DND-41 (cell line): ENCODE data around the gene GABRA4.

Source experiments
- ATAC-seq: fragments of 200-7000 bp; cut with Tn5 transposase; 3 replicates; pipeline ENCODE4 v1.9.1; 2021; ENCODE audit warnings: low read depth; ENCODE audit not compliant: insufficient read depth
- DNase-seq: peaks from one replicate; pipeline ENCODE4 v3.0.0-alpha.2; 2020
- H2AFZ ChIP-seq: 2 replicates; pipeline ENCODE4 v1.6.0; 2012; ENCODE audit warnings: low read depth, low read length
- H3K27ac ChIP-seq: 2 replicates; pipeline ENCODE4 v1.5.1; 2012; ENCODE audit warnings: low read length, inconsistent platforms
- H3K27me3 ChIP-seq: fragments of 200-600 bp; sonication (generic); 2 replicates; pipeline ENCODE4 v1.6.0; 2012; ENCODE audit warnings: low read length, mild to moderate bottlenecking, inconsistent platforms; ENCODE audit not compliant: insufficient read depth, poor library complexity
- H3K36me3 ChIP-seq: 2 replicates; pipeline ENCODE4 v1.5.1; 2012; ENCODE audit warnings: low read length, inconsistent platforms; ENCODE audit not compliant: insufficient read depth
- H3K4me1 ChIP-seq: 2 replicates; pipeline ENCODE4 v1.5.1; 2012; ENCODE audit warnings: mild to moderate bottlenecking, low read length; ENCODE audit not compliant: insufficient read depth
- H3K4me2 ChIP-seq: 2 replicates; pipeline ENCODE4 v1.6.0; 2012; ENCODE audit warnings: mild to moderate bottlenecking, moderate library complexity, low read length, inconsistent platforms; ENCODE audit not compliant: insufficient read depth
- H3K4me3 ChIP-seq, 2 experiments: fragments of 200-600 bp in 1 of 2; shearing (Covaris generic) in 1 of 2; 2 replicates each; pipeline ENCODE4 v1.5.1; 2012 to 2016; ENCODE audit warnings: inconsistent platforms in 2 of 2, low read length in 2 of 2, mild to moderate bottlenecking in 2 of 2, low read depth in 1 of 2, moderate library complexity in 1 of 2
- H3K79me2 ChIP-seq: 2 replicates; pipeline ENCODE4 v1.6.0; 2012; ENCODE audit warnings: low read length, inconsistent platforms; ENCODE audit not compliant: insufficient read depth
- H3K9ac ChIP-seq: 2 replicates; pipeline ENCODE4 v1.6.0; 2012; ENCODE audit warnings: low read depth, mild to moderate bottlenecking, inconsistent platforms, low read length, moderate library complexity
- H3K9me3 ChIP-seq: 2 replicates; pipeline ENCODE4 v1.5.1; 2012; ENCODE audit warnings: low read length, moderate library complexity, mild to moderate bottlenecking, inconsistent platforms; ENCODE audit not compliant: insufficient read depth, severe bottlenecking
- H4K20me1 ChIP-seq: 2 replicates; pipeline ENCODE4 v1.6.0; 2012; ENCODE audit warnings: low read length; ENCODE audit not compliant: insufficient read depth
- CTCF ChIP-seq: IDR thresholded peaks from 2 replicates; pipeline ENCODE4 v1.5.1; 2012; ENCODE audit warnings: borderline replicate concordance, low read length, moderate library complexity, mild to moderate bottlenecking; ENCODE audit not compliant: poor library complexity, severe bottlenecking; ENCODE audit errors: extremely low read depth
- EZH2 ChIP-seq: IDR thresholded peaks from 3 replicates; pipeline ENCODE4 v1.6.1; 2012; ENCODE audit warnings: borderline replicate concordance, low read depth, mild to moderate bottlenecking, moderate library complexity, low read length, inconsistent platforms; ENCODE audit not compliant: severe bottlenecking

GABRA4 gene

DNA sequence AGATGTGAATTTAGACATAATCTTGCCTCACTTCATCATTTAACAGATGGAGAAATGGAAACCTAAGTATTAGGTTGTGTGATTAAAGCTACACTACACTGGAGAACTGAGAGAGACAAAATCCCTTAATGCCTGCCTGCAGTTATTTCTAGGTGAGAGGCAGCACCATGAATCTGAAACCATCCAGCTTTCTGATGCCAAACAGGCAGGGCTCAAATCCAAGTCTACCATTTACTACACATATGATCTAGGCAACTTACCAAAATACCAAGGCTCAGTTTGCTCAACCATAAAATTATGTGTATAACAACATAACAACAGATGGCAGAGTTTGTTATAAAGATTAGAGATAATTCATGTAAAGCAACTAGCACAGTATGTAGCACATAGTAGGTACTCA, 38.7 kb downstream of the GABRA4 start:
- Histone ChIP-seq H3K27ac (no peak overlapping the region), H3K4me3 (no peak overlapping the region), H4K20me1 (no peaks in the 10 kb centered on the region), H2AFZ (no peak overlapping the region), H3K27me3 (no peaks in the 10 kb centered on the region), H3K4me2 (no peak overlapping the region), H3K9ac (no peak overlapping the region), H3K36me3 (no peaks in the 10 kb centered on the region), H3K4me1 (no peaks in the 10 kb centered on the region), H3K9me3 (no peaks in the 10 kb centered on the region), H3K79me2 (no peaks in the 10 kb centered on the region)
- ATAC-seq = no peak
- TF ChIP-seq CTCF (no peak), EZH2 (no peak)
- DNase-seq = no peak

DNA sequence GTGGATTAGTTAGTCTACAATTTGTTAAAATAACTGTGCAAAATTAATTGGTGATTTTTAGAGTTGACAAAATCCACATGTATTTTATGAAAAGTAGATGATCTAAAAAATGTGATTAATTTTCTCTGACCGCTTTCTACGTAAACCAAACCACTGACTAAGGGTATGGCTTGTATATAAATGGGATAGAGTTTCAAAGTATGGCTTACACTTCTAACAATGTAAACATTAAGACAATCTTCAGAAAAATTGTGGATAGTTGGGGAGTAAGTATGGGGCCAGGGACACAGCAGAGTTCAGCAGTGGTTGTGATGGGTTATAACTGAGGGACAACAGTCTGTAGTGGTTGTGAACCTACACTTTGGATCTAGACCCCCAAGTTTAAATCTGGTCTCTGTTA, 39.8 kb downstream of the GABRA4 start:
- no peak overlapping the region for H2AFZ ChIP-seq
- H3K27me3 ChIP-seq = no peaks in the 10 kb centered on the region
- DNase-seq (no peak), ATAC-seq (no peak)
- TF ChIP-seq EZH2 (no peak), CTCF (no peak)
- H4K20me1 ChIP-seq = no peaks in the 10 kb centered on the region
- H3K36me3 ChIP-seq = no peaks in the 10 kb centered on the region
- H3K79me2 ChIP-seq = no peaks in the 10 kb centered on the region
- H3K9me3 ChIP-seq = no peaks in the 10 kb centered on the region
- H3K27ac ChIP-seq = no peak overlapping the region
- H3K4me3 ChIP-seq = no peak overlapping the region
- no peak overlapping the region for H3K4me2 ChIP-seq
- H3K4me1 ChIP-seq = no peaks in the 10 kb centered on the region
- no peak overlapping the region for H3K9ac ChIP-seq

DNA sequence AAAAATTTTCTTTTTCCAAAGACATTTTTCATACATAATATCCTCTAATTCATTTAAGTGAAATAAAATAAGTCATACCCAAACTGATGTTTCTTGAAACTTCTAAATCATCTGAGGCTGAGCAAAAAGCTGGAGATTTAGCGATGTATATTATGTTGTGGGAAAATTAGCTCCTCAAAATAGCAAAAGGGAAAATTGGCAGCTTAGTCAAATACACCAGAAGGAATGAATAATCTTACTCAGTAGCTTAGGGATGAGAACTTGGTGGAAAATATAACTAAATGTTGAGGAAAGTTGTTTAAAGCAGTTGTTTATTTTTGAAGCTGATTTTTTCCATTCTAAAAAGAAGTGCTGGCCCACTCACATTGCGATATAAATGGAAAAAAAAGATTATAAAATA, 40.9 kb downstream of the GABRA4 start:
- no peaks in the 10 kb centered on the region for H3K27me3 ChIP-seq
- no peak overlapping the region for H3K4me2 ChIP-seq
- DNase-seq (no peak), ATAC-seq (no peak)
- H3K27ac ChIP-seq = no peak overlapping the region
- no peaks in the 10 kb centered on the region for H3K36me3 ChIP-seq
- TF ChIP-seq EZH2 (no peak), CTCF (no peak)
- no peaks in the 10 kb centered on the region for H4K20me1 ChIP-seq
- H3K4me3 ChIP-seq = no peak overlapping the region
- H3K9me3 ChIP-seq = no peaks in the 10 kb centered on the region
- H3K79me2 ChIP-seq = no peaks in the 10 kb centered on the region
- no peaks in the 10 kb centered on the region for H3K4me1 ChIP-seq
- no peak overlapping the region for H3K9ac ChIP-seq
- no peak overlapping the region for H2AFZ ChIP-seq

GRCh38 chr4:46950826-46951225, 42.6 kb downstream of the GABRA4 start:
- Histone ChIP-seq H3K4me3 (no peak overlapping the region), H3K9me3 (no peaks in the 10 kb centered on the region), H4K20me1 (no peaks in the 10 kb centered on the region), H3K36me3 (no peaks in the 10 kb centered on the region), H3K79me2 (no peaks in the 10 kb centered on the region), H3K4me1 (no peaks in the 10 kb centered on the region), H3K27me3 (no peaks in the 10 kb centered on the region), H2AFZ (no peak overlapping the region), H3K9ac (no peak overlapping the region), H3K4me2 (no peak overlapping the region), H3K27ac (no peak overlapping the region)
- no peak for ATAC-seq
- TF ChIP-seq CTCF (no peak), EZH2 (no peak)
- no peak for DNase-seq
